Left ventricle myocardium inferior (tissue), 1 donor: ENCODE data around the gene PNPLA2. TPM values are rescaled to one million over a fixed set of nuclear protein-coding genes. Genes with fewer than 3 reads are reported as not detected.
A peak's percentile ranks its signal among the peaks of the same experiment; 100 is the strongest.

Experiments
- DNase-seq: peaks from one replicate; pipeline ENCODE4 v3.0.0-alpha.2; 2020
- H3K27ac ChIP-seq: fragments of 200-600 bp; replicated peaks from 2 replicates; pipeline ENCODE4 v1.8.0; 2021
- H3K27me3 ChIP-seq: fragments of 200-600 bp; 2 replicates; pipeline ENCODE4 v1.8.0; 2021; ENCODE audit warnings: low read depth
- H3K36me3 ChIP-seq: fragments of 200-600 bp; 2 replicates; pipeline ENCODE4 v1.8.0; 2021
- H3K4me1 ChIP-seq: fragments of 200-600 bp; 2 replicates; pipeline ENCODE4 v1.8.0; 2021
- H3K4me3 ChIP-seq: fragments of 200-600 bp; 2 replicates; pipeline ENCODE4 v1.8.0; 2021; ENCODE audit warnings: mild to moderate bottlenecking, moderate library complexity
- H3K9me3 ChIP-seq: fragments of 200-600 bp; replicated peaks from 2 replicates; pipeline ENCODE4 v1.8.0; 2021
- CTCF ChIP-seq: fragments of 200-600 bp; IDR thresholded peaks from 2 replicates; pipeline ENCODE4 v1.8.0; 2021; ENCODE audit warnings: antibody characterized with exemption, mild to moderate bottlenecking, borderline replicate concordance
- intact Hi-C: fragments of 100-400 bp; cut with micrococcal nuclease; formaldehyde crosslinking; loops from one replicate; pipeline ENCODE4 v1.11.0; 2022
- total RNA-seq: library from RNA; stranded (reverse); fragmentation: NEBNext Ultra II Directional; extraction: Animal tissue kit (Norgen Biotek cat#: 25700); gene quantifications from one replicate; pipeline ENCODE4 v1.2.1, GENCODE V29; 2021
- donor health status: DM: no; HTN: yes; CAD: no; lungs with severe emphysema.

Gene PNPLA2
- total RNA-seq, 1 donor from 2014 or later, result 300 TPM

DNA sequence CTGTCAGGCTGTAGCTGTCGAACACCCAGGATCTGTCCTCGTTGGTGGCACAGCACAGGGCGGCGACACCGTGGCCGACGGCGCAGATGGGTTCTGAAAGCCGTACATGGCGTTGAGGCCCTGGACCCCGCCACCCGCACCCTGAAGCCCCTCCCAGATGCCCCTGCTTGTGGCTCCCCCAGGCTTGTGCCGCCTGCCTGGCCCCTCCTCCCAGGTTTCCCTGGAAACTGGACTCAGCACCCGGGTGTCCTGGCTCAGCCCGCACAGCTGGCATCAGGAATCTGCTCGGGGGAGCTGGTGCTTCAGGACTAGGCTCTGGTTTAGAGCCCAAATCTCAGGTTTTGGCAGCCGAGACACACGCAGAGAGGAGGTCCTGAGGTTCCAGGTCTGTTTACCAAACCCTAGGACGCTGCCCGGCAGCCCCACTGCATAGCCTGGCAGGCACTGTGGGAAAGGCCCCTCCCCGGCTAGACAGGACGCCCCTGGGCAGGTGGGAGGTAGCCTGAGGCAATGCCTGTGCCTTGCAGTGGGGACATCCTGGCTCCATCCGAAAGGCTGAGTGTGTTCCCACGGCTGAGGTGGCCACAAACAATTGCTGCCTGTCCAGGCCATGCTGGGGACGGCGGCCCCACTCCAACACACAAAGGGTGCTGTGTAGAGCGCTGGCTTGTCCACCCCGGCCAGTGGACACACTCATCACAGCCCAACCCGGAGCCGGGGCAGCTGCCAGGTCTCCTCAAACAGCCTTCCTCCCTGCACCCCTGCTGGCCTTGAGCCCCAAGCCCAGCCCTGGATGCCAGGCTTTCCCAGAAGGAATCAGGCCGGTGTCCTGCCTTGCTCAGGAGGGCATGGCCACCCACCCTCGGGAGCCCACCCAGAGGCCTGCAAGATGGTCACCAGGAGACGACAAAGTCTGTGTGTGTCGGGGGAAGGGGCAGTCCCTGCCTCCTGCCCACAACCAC, 46.0 kb upstream of the PNPLA2 start:
- no peak for TF ChIP-seq CTCF
- no peaks in the 10 kb centered on the region for H3K27me3 ChIP-seq
- DNase-seq, result no peak
- peaks cover 39% of the 10 kb centered on the region for H3K4me1 ChIP-seq
- H3K9me3 ChIP-seq, result no peaks in the 10 kb centered on the region
- H3K36me3 ChIP-seq, result peaks cover 42% of the 10 kb centered on the region
- intact Hi-C loops, result no loop called here
- no peak overlapping the region for H3K27ac ChIP-seq
- H3K4me3 ChIP-seq, result no peak overlapping the region

- no peaks in the 10 kb centered on the region for H3K27me3 ChIP-seq
- TF ChIP-seq CTCF, result no peak
- no peak overlapping the region for H3K27ac ChIP-seq
- H3K9me3 ChIP-seq, result no peaks in the 10 kb centered on the region
- H3K4me3 ChIP-seq, result no peak overlapping the region
- intact Hi-C loops, result no loop called here
- peaks cover 42% of the 10 kb centered on the region for H3K36me3 ChIP-seq
- DNase-seq, result no peak
- peaks cover 46% of the 10 kb centered on the region for H3K4me1 ChIP-seq
These were observed 45.3 kb upstream of the PNPLA2 start for GRCh38 chr11:773425-773824.

- no peak for TF ChIP-seq CTCF
- peaks cover 42% of the 10 kb centered on the region for H3K36me3 ChIP-seq
These were observed 44.9 kb upstream of the PNPLA2 start for GRCh38 chr11:773830-774229.

GRCh38 chr11:774873-775592, 43.7 kb upstream of the PNPLA2 start:
- intact Hi-C loops, result no loop called here

More at GRCh38 chr11:773830-774229, 44.9 kb upstream of the PNPLA2 start:
- Histone ChIP-seq H3K4me3 (no peak overlapping the region), H3K27ac (no peak overlapping the region), H3K27me3 (no peaks in the 10 kb centered on the region), H3K4me1 (peaks cover 50% of the 10 kb centered on the region), H3K9me3 (no peaks in the 10 kb centered on the region)
- intact Hi-C loops, result no loop called here
- no peak for DNase-seq

DNA sequence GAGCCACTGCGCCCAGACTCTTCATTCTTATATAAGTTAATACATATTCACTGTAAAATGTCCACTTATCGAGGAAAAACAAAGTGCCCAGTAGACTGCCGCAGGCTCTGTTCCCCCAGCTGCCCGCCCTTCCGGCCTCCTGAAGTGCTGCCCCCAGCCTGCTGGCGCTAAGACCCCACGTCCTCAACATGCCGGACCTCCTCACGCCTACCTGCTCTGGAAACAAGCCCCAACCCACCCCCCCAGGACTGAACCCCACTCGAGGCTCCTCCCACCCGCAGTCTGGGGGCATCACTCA, 42.5 kb upstream of the PNPLA2 start:
- no peak overlapping the region for H3K27ac ChIP-seq
- TF ChIP-seq CTCF, result no peak
- no peaks in the 10 kb centered on the region for H3K9me3 ChIP-seq
- no peak for DNase-seq
- peak overlapping the region; percentile 94 for H3K4me3 ChIP-seq
- H3K4me1 ChIP-seq, result peaks cover 54% of the 10 kb centered on the region
- intact Hi-C loops, result no loop called here
- H3K36me3 ChIP-seq, result peaks cover 26% of the 10 kb centered on the region
- no peaks in the 10 kb centered on the region for H3K27me3 ChIP-seq

More at GRCh38 chr11:774873-775592, 43.7 kb upstream of the PNPLA2 start:
- Histone ChIP-seq H3K27ac (no peak overlapping the region), H3K9me3 (no peaks in the 10 kb centered on the region), H3K4me3 (peak overlapping the region; percentile 94), H3K27me3 (no peaks in the 10 kb centered on the region), H3K4me1 (peaks cover 54% of the 10 kb centered on the region), H3K36me3 (peaks cover 37% of the 10 kb centered on the region)
- DNase-seq, result no peak
- TF ChIP-seq CTCF, result no peak
